Uterus (tissue), 2 donors: Measurements from ENCODE around the gene STARD8.

ENCODE experiments used
- POLR2A ChIP-seq, 2 donors: fragments of 450-650 bp; IDR thresholded peaks; one replicate each; pipeline ENCODE4 v1.6.1; 2016; ENCODE audit warnings: antibody characterized with exemption in 2 of 2, mild to moderate bottlenecking in 1 of 2, moderate library complexity in 1 of 2
- TF ChIP-seq, protein P1 (sequence below), 4 experiments: fragments of 200-600 bp in 2 of 4; fragments of 450-650 bp in 2 of 4; sonication (generic) in 2 of 4; IDR thresholded peaks; one replicate each; pipeline ENCODE4 v1.5.1; 2016 to 2019; ENCODE audit warnings: antibody characterized with exemption in 4 of 4, mild to moderate bottlenecking in 2 of 4, moderate library complexity in 1 of 4

DNA sequence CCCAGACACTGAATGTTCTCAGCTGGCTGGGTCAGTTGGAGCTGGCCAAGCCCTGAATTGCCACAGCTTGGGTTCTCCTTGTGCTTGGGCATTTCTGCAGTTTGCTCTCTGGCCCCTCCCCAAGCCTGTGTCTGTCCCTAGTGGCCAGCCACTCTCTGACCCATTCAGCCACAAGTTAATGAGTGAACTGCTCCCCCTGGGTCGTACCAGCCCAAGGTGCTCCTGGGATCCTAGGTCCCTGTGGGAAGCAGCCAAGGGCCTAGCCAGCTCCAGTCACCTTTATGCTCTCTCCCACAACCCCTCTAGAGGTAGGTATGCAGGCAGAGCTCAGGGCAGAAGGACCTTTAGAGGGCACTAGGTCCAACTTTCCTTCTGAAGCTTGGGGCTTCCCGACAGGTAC is 51.5 kb downstream of the STARD8 start:
- TF ChIP-seq POLR2A (IDR thresholded peaks at IDR 0.05) = no peak
- TF ChIP-seq, protein P1, sequence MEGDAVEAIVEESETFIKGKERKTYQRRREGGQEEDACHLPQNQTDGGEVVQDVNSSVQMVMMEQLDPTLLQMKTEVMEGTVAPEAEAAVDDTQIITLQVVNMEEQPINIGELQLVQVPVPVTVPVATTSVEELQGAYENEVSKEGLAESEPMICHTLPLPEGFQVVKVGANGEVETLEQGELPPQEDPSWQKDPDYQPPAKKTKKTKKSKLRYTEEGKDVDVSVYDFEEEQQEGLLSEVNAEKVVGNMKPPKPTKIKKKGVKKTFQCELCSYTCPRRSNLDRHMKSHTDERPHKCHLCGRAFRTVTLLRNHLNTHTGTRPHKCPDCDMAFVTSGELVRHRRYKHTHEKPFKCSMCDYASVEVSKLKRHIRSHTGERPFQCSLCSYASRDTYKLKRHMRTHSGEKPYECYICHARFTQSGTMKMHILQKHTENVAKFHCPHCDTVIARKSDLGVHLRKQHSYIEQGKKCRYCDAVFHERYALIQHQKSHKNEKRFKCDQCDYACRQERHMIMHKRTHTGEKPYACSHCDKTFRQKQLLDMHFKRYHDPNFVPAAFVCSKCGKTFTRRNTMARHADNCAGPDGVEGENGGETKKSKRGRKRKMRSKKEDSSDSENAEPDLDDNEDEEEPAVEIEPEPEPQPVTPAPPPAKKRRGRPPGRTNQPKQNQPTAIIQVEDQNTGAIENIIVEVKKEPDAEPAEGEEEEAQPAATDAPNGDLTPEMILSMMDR (IDR thresholded peaks at IDR 0.05) = no peak
